WERI-Rb-1 (cell line): ENCODE results near the gene CFAP100.

Source experiments
- DNase-seq: peaks from one replicate; pipeline ENCODE4 v3.0.0-alpha.2; 2020
- H3K27ac ChIP-seq: fragments of 250-450 bp; sonication (Bioruptor Pico); 2 replicates; pipeline ENCODE4 v1.5.1; 2020; ENCODE audit warnings: mild to moderate bottlenecking, moderate library complexity
- H3K27me3 ChIP-seq: fragments of 250-450 bp; sonication (Bioruptor Pico); 2 replicates; pipeline ENCODE4 v1.5.1; 2021; ENCODE audit warnings: mild to moderate bottlenecking, low read depth, moderate library complexity; ENCODE audit not compliant: insufficient read depth, severe bottlenecking
- H3K36me3 ChIP-seq: fragments of 250-450 bp; sonication (Bioruptor Pico); 2 replicates; pipeline ENCODE4 v1.5.1; 2020; ENCODE audit warnings: mild to moderate bottlenecking, moderate library complexity
- H3K4me3 ChIP-seq: 2 replicates; pipeline ENCODE4 v1.5.1; 2011; ENCODE audit warnings: low read depth, mild to moderate bottlenecking, control low read depth, low read length
- H3K9me3 ChIP-seq: fragments of 250-450 bp; sonication (Bioruptor Pico); 2 replicates; pipeline ENCODE4 v1.5.1; 2021; ENCODE audit warnings: mild to moderate bottlenecking, moderate library complexity; ENCODE audit not compliant: severe bottlenecking
- CTCF ChIP-seq: IDR thresholded peaks from 2 replicates; pipeline ENCODE4 v1.5.1; 2011; ENCODE audit warnings: low read depth, mild to moderate bottlenecking, control low read depth, inconsistent platforms, low read length

The CFAP100 gene

DNA sequence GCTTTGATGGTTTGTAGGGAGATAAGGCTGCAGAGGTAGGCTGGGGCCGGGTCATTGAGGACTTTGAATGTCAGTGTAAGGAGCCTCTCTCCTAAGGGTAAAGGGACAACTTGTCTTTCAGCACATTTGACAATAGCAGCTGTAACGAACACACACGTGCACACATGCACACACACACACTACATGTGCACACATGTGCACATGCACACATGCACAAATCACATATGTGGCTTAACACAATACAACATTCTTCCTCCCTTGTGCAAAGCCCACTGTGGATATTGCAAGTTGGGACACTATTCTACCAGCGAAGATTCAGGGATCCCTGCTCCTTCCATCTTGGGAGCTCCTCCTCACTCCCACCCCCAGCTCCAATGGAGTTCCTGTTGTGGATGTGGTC lies 1.1 kb upstream of the CFAP100 start:
- H3K27me3 ChIP-seq, result no peaks in the 10 kb centered on the region

DNA sequence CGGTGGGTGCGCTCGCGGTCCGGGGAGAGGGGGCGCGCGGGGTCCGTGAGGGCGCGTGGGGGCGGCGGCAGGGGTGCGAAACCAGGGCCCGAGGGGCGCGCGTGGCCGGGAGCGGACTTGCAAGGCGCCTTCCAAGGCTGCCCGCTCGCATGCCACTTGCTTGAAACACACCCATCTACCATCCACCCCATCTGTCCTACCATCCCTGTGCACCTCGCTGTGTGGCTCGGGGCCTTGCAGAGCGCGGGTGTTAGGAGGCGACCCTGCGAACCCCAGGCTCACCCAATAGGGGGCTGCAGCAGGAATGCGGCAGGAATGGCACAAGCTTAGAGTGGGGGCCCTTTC lies 240 bp downstream of the CFAP100 start:
- DNase-seq, result no peak
- Histone ChIP-seq H3K9me3 (no peaks in the 10 kb centered on the region), H3K27me3 (no peaks in the 10 kb centered on the region)

More for the DNA sequence above, 1.1 kb upstream of the CFAP100 start:
- H3K4me3 ChIP-seq, result no peak overlapping the region
- no peak for TF ChIP-seq CTCF
- no peak overlapping the region for H3K27ac ChIP-seq
- H3K9me3 ChIP-seq, result no peaks in the 10 kb centered on the region
- no peak for DNase-seq
- no peaks in the 10 kb centered on the region for H3K36me3 ChIP-seq

GRCh38 chr3:126395846-126396513 lies 1.3 kb downstream of the CFAP100 start:
- DNase-seq, result no peak
- Histone ChIP-seq H3K36me3 (no peaks in the 10 kb centered on the region), H3K27me3 (no peaks in the 10 kb centered on the region), H3K4me3 (no peak overlapping the region), H3K9me3 (no peaks in the 10 kb centered on the region), H3K27ac (no peak overlapping the region)
- no peak for TF ChIP-seq CTCF

More for the DNA sequence above, 240 bp downstream of the CFAP100 start:
- Histone ChIP-seq H3K4me3 (peak overlapping the region; percentile 17), H3K36me3 (no peaks in the 10 kb centered on the region), H3K27ac (no peak overlapping the region)
- 0 out of 2 replicates have a peak, but pooled peaks have one; percentile 7 for TF ChIP-seq CTCF

GRCh38 chr3:126396536-126396935 lies 1.8 kb downstream of the CFAP100 start:
- Histone ChIP-seq H3K27me3 (no peaks in the 10 kb centered on the region), H3K4me3 (no peak overlapping the region), H3K27ac (no peak overlapping the region), H3K36me3 (no peaks in the 10 kb centered on the region), H3K9me3 (no peaks in the 10 kb centered on the region)
- no peak for TF ChIP-seq CTCF
- DNase-seq, result no peak

- no peak overlapping the region for H3K4me3 ChIP-seq
- H3K36me3 ChIP-seq, result no peaks in the 10 kb centered on the region
- H3K27me3 ChIP-seq, result no peaks in the 10 kb centered on the region
- DNase-seq, result no peak
- no peak overlapping the region for H3K27ac ChIP-seq
- no peak for TF ChIP-seq CTCF
- no peaks in the 10 kb centered on the region for H3K9me3 ChIP-seq
Measured at GRCh38 chr3:126397610-126398422, 3.1 kb downstream of the CFAP100 start.
